DMS79 (cell line): ENCODE data around the gene ZDHHC11.
"Not testable (repeated sequence)": the region's sequence is repeated elsewhere in the genome, so short reads cannot be mapped to it uniquely, and the experiment has no call there.

Experiments
- DNase-seq: peaks from one replicate; lab custom pipeline; 2025; lab: John Stamatoyannopoulos, UW

Gene ZDHHC11

GRCh38 chr5:878677-879076 lies 27.9 kb upstream of the ZDHHC11 start:
- not testable (repeated sequence) for DNase-seq

GRCh38 chr5:878125-878524 lies 27.3 kb upstream of the ZDHHC11 start:
- DNase-seq = no peak

- no peak for DNase-seq
Measured at GRCh38 chr5:876398-877365, 25.9 kb upstream of the ZDHHC11 start.

- no peak for DNase-seq
Measured at GRCh38 chr5:875931-876330, 25.1 kb upstream of the ZDHHC11 start.

- DNase-seq = no peak
Measured at GRCh38 chr5:873328-873727, 22.5 kb upstream of the ZDHHC11 start.

GRCh38 chr5:872301-872700 lies 21.5 kb upstream of the ZDHHC11 start:
- DNase-seq = no peak

GRCh38 chr5:871596-872298 lies 21.0 kb upstream of the ZDHHC11 start:
- DNase-seq = no peak

GRCh38 chr5:870956-871355 lies 20.2 kb upstream of the ZDHHC11 start:
- DNase-seq = no peak

GRCh38 chr5:868428-869135 lies 17.8 kb upstream of the ZDHHC11 start:
- DNase-seq = no peak

GRCh38 chr5:867300-867870 lies 16.6 kb upstream of the ZDHHC11 start:
- no peak for DNase-seq

- DNase-seq = no peak
Measured at GRCh38 chr5:865771-866170, 15.0 kb upstream of the ZDHHC11 start.

GRCh38 chr5:865168-865521 lies 14.4 kb upstream of the ZDHHC11 start:
- no peak for DNase-seq

- DNase-seq = no peak
Measured at GRCh38 chr5:864492-865167, 13.8 kb upstream of the ZDHHC11 start.

GRCh38 chr5:863244-863805 lies 12.5 kb upstream of the ZDHHC11 start:
- no peak for DNase-seq

GRCh38 chr5:862367-863243 lies 11.8 kb upstream of the ZDHHC11 start:
- peak; percentile 77 for DNase-seq

GRCh38 chr5:861442-862366 lies 10.9 kb upstream of the ZDHHC11 start:
- no peak for DNase-seq

GRCh38 chr5:860506-861150 lies 9.8 kb upstream of the ZDHHC11 start:
- DNase-seq = no peak

GRCh38 chr5:859798-860296 lies 9.1 kb upstream of the ZDHHC11 start:
- DNase-seq = no peak

- DNase-seq = no peak
Measured at GRCh38 chr5:859391-859790, 8.6 kb upstream of the ZDHHC11 start.
